IMR-90 (cell line): ENCODE data around the gene CCSER1. TPM values are rescaled to one million over a fixed set of nuclear protein-coding genes. Genes with fewer than 3 reads are reported as not detected.

Source experiments
- ATAC-seq: fragments of 200-7000 bp; cut with Tn5 transposase; 2 replicates; pipeline ENCODE4 v1.9.1; 2020; ENCODE audit warnings: low read depth, mild to moderate bottlenecking, moderate library complexity
- BruUV-seq: library from RNA; stranded (reverse); fragments of 400-500 nt; replicated peaks from 2 replicates; lab custom pipeline; 2021; lab: Mats Ljungman, UMichigan
- CTCF ChIA-PET: fragments of 300-600 bp; formaldehyde crosslinking; extraction: SDS; loops from one replicate; lab custom pipeline; 2021; ENCODE audit warnings: antibody characterized with exemption; lab: Yijun Ruan, JAX
- POLR2A ChIA-PET: fragments of 300-600 bp; sonication (Branson Sonifier 250); formaldehyde crosslinking; loops from one replicate; lab custom pipeline; 2022; ENCODE audit warnings: antibody characterized with exemption; ENCODE audit not compliant: unreplicated experiment; lab: Charles Lee
- DNase-seq: peaks from one replicate; pipeline ENCODE4 v3.0.0; 2013
- H2AFZ ChIP-seq: replicated peaks from 2 replicates; pipeline ENCODE3; 2013; ENCODE audit warnings: low read length, mild to moderate bottlenecking; ENCODE audit not compliant: poor library complexity
- H2AK5ac ChIP-seq: 2 replicates; pipeline ENCODE4 v1.6.1; 2013; ENCODE audit warnings: low read depth, low read length, inconsistent platforms
- H2AK9ac ChIP-seq: replicated peaks from 2 replicates; pipeline ENCODE3; 2013; ENCODE audit warnings: mild to moderate bottlenecking, low read depth, low read length, moderate library complexity; ENCODE audit not compliant: poor library complexity
- H2BK120ac ChIP-seq: 2 replicates; pipeline ENCODE4 v1.6.1; 2013; ENCODE audit warnings: low read depth, low read length, inconsistent platforms
- H2BK15ac ChIP-seq: 3 replicates; pipeline ENCODE4 v1.6.1; 2013; ENCODE audit warnings: low read depth, low read length, inconsistent platforms
- H2BK20ac ChIP-seq: 2 replicates; pipeline ENCODE4 v1.6.1; 2013; ENCODE audit warnings: low read depth, mild to moderate bottlenecking, inconsistent platforms, low read length, moderate library complexity
- H2BK5ac ChIP-seq: 2 replicates; pipeline ENCODE4 v1.6.1; 2013; ENCODE audit warnings: mild to moderate bottlenecking, low read depth, low read length, inconsistent platforms; ENCODE audit not compliant: poor library complexity, severe bottlenecking
- H3K14ac ChIP-seq: replicated peaks from 2 replicates; pipeline ENCODE4 v1.6.1; 2013; ENCODE audit warnings: low read depth, low read length, inconsistent platforms
- H3K18ac ChIP-seq: 2 replicates; pipeline ENCODE4 v1.6.1; 2013; ENCODE audit warnings: low read depth, low read length, control low read depth
- H3K23ac ChIP-seq: 2 replicates; pipeline ENCODE4 v1.6.1; 2013; ENCODE audit warnings: low read depth, low read length, inconsistent platforms
- H3K27ac ChIP-seq: 2 replicates; pipeline ENCODE4 v1.5.1; 2013; ENCODE audit warnings: mild to moderate bottlenecking, control low read depth, low read length; ENCODE audit not compliant: insufficient read depth
- H3K27me3 ChIP-seq: 2 replicates; pipeline ENCODE4 v1.6.1; 2013; ENCODE audit warnings: low read length; ENCODE audit not compliant: control insufficient read depth, insufficient read depth
- H3K36me3 ChIP-seq: 2 replicates; pipeline ENCODE4 v1.6.1; 2013; ENCODE audit warnings: low read length, mixed read lengths; ENCODE audit not compliant: control insufficient read depth, insufficient read depth
- H3K4ac ChIP-seq: 2 replicates; pipeline ENCODE4 v1.6.1; 2013; ENCODE audit warnings: low read depth, low read length, inconsistent platforms
- H3K4me1 ChIP-seq: 2 replicates; pipeline ENCODE4 v1.6.1; 2013; ENCODE audit warnings: low read length, mixed read lengths; ENCODE audit not compliant: control insufficient read depth, insufficient read depth
- H3K4me2 ChIP-seq: 2 replicates; pipeline ENCODE4 v1.6.1; 2013; ENCODE audit warnings: low read depth, mild to moderate bottlenecking, control low read depth, low read length, moderate library complexity
- H3K4me3 ChIP-seq: 2 replicates; pipeline ENCODE4 v1.5.1; 2013; ENCODE audit warnings: low read depth, mild to moderate bottlenecking, control low read depth, low read length, moderate library complexity; ENCODE audit not compliant: insufficient read depth
- H3K56ac ChIP-seq: 2 replicates; pipeline ENCODE4 v1.6.1; 2013; ENCODE audit warnings: low read length, inconsistent platforms; ENCODE audit not compliant: insufficient read depth; ENCODE audit errors: extremely low read depth
- H3K79me1 ChIP-seq, 2 experiments: 2 replicates each; pipeline ENCODE4 v1.6.1; 2013; ENCODE audit warnings: low read length in 2 of 2, inconsistent platforms in 1 of 2, low read depth in 1 of 2
- H3K9ac ChIP-seq: 2 replicates; pipeline ENCODE4 v1.6.1; 2013; ENCODE audit warnings: low read depth, low read length, control low read depth
- H3K9me1 ChIP-seq: 2 replicates; pipeline ENCODE4 v1.6.1; 2013; ENCODE audit warnings: low read length, inconsistent platforms; ENCODE audit not compliant: insufficient read depth
- H3K9me3 ChIP-seq: 2 replicates; pipeline ENCODE4 v1.6.1; 2013; ENCODE audit warnings: low read length; ENCODE audit not compliant: control insufficient read depth, insufficient read depth
- H4K20me1 ChIP-seq: 2 replicates; pipeline ENCODE4 v1.6.1; 2013; ENCODE audit warnings: low read length, inconsistent platforms; ENCODE audit not compliant: insufficient read depth
- H4K5ac ChIP-seq: 2 replicates; pipeline ENCODE4 v1.6.1; 2013; ENCODE audit warnings: mild to moderate bottlenecking, low read depth, low read length, control low read depth
- H4K8ac ChIP-seq, 2 experiments: 2 replicates each; pipeline ENCODE4 v1.6.1; 2013; ENCODE audit warnings: low read depth in 2 of 2, low read length in 2 of 2, control low read depth in 1 of 2, inconsistent platforms in 1 of 2
- H4K91ac ChIP-seq: 2 replicates; pipeline ENCODE4 v1.6.1; 2013; ENCODE audit warnings: low read depth, low read length, inconsistent platforms; ENCODE audit not compliant: insufficient read depth
- BHLHE40 ChIP-seq: fragments of 150-350 bp; IDR thresholded peaks from 2 replicates; pipeline ENCODE4 v1.6.1; 2016; ENCODE audit warnings: mild to moderate bottlenecking, low read depth, low read length
- CEBPB ChIP-seq: IDR thresholded peaks from 2 replicates; pipeline ENCODE4 v1.6.1; 2012; ENCODE audit warnings: low read depth, low read length, improper control_type of control experiment
- CHD1 ChIP-seq: IDR thresholded peaks from 2 replicates; pipeline ENCODE4 v1.6.1; 2012; ENCODE audit warnings: low read depth, low read length, improper control_type of control experiment
- CTCF ChIP-seq: conservative IDR thresholded peaks from 2 replicates; pipeline ENCODE4 v1.5.1; 2012; ENCODE audit warnings: mild to moderate bottlenecking, low read depth, low read length, improper control_type of control experiment
- ELK1 ChIP-seq: fragments of 150-350 bp; IDR thresholded peaks from 2 replicates; pipeline ENCODE4 v1.6.1; 2016; ENCODE audit warnings: low read depth, mild to moderate bottlenecking, low read length, moderate library complexity, borderline replicate concordance
- FOS ChIP-seq: fragments of 150-350 bp; IDR thresholded peaks from 2 replicates; pipeline ENCODE4 v1.6.1; 2016; ENCODE audit warnings: low read depth, low read length
- MAFK ChIP-seq: IDR thresholded peaks from 2 replicates; pipeline ENCODE4 v1.6.1; 2012; ENCODE audit warnings: low read depth, low read length, improper control_type of control experiment
- MAZ ChIP-seq: IDR thresholded peaks from 2 replicates; pipeline ENCODE4 v1.6.1; 2012; ENCODE audit warnings: low read depth, mild to moderate bottlenecking, low read length, improper control_type of control experiment, moderate library complexity, borderline replicate concordance
- MXI1 ChIP-seq: IDR thresholded peaks from 2 replicates; pipeline ENCODE4 v1.6.1; 2012; ENCODE audit warnings: low read depth, mild to moderate bottlenecking, low read length, moderate library complexity, borderline replicate concordance
- NFE2L2 ChIP-seq: fragments of 150-350 bp; IDR thresholded peaks from 2 replicates; pipeline ENCODE4 v1.6.1; 2016; ENCODE audit warnings: low read depth, mild to moderate bottlenecking, low read length
- POLR2A ChIP-seq: IDR thresholded peaks from 2 replicates; pipeline ENCODE4 v1.6.1; 2012; ENCODE audit warnings: mild to moderate bottlenecking, low read depth, low read length
- RAD21 ChIP-seq: IDR thresholded peaks from 2 replicates; pipeline ENCODE4 v1.6.1; 2012; ENCODE audit warnings: low read length, improper control_type of control experiment
- RCOR1 ChIP-seq: IDR thresholded peaks from 2 replicates; pipeline ENCODE4 v1.6.1; 2012; ENCODE audit warnings: mild to moderate bottlenecking, low read length, improper control_type of control experiment; ENCODE audit not compliant: insufficient replicate concordance
- RFX5 ChIP-seq: IDR thresholded peaks from 2 replicates; pipeline ENCODE4 v1.8.0; 2012; ENCODE audit warnings: low read depth, mild to moderate bottlenecking, low read length, moderate library complexity
- SMC3 ChIP-seq: fragments of 150-350 bp; IDR thresholded peaks from 2 replicates; pipeline ENCODE4 v1.6.1; 2016; ENCODE audit warnings: low read depth, mild to moderate bottlenecking, antibody characterized with exemption, low read length, moderate library complexity
- USF2 ChIP-seq: fragments of 150-350 bp; IDR thresholded peaks from 2 replicates; pipeline ENCODE4 v1.6.1; 2017; ENCODE audit warnings: mild to moderate bottlenecking, antibody characterized with exemption, low read length, low read depth
- WGBS, 2 experiments: methylation state at CpG; one replicate each; pipeline versions ENCODE4 v1.1.5 to v1.1.7; 2013; ENCODE audit warnings: missing lambda C conversion rate in 2 of 2; ENCODE audit not compliant: insufficient read length in 1 of 2; ENCODE audit errors: extremely low coverage in 2 of 2; 5-methylcytosine and 5-hydroxymethylcytosine counted together
- dilution Hi-C: fragments of 300-500 bp; cut with HindIII; formaldehyde crosslinking; loops from one replicate; pipeline ENCODE4 v1.14.3; 2018; ENCODE audit warnings: low sequenced_read_pairs; ENCODE audit not compliant: unreplicated experiment
- in situ Hi-C: fragments of 300-500 bp; cut with MboI; formaldehyde crosslinking; loops from 3 replicates; pipeline ENCODE4 v1.14.3; 2019; ENCODE audit warnings: low sequenced_read_pairs, inconsistent platforms, mixed read lengths
- intact Hi-C: fragments of 100-400 bp; cut with micrococcal nuclease; formaldehyde crosslinking; loops from 2 replicates; pipeline ENCODE4 v1.10.0; 2022
- polyA plus RNA-seq, 3 experiments: library from polyadenylated mRNA; depleted of rRNA; stranded (reverse); fragments of >200 nt; gene quantifications; 2 replicates each; pipeline ENCODE4 v1.2.3, GENCODE V29; 2012; ENCODE audit warnings: low replicate concordance in 1 of 3
- total RNA-seq: library from RNA; depleted of rRNA; stranded (reverse); fragments of >200 nt; gene quantifications from 2 replicates; pipeline ENCODE4 v1.2.3, GENCODE V29; 2012

Gene CCSER1
- total and polyA plus RNA-seq, 2 of the 4 experiments (the other 2 are of a cell fraction), result not detected

GRCh38 chr4:90445380-90445779 is 318.2 kb downstream of the CCSER1 start:
- Histone ChIP-seq H2AFZ (no peak overlapping the region), H3K4ac (no peak overlapping the region), H2BK120ac (no peak overlapping the region), H3K27ac (no peak overlapping the region), H3K4me3 (no peak overlapping the region), H4K20me1 (no peaks in the 10 kb centered on the region), H3K14ac (no peak overlapping the region), H4K91ac (no peak overlapping the region), H2BK15ac (no peak overlapping the region), H3K79me1 (no peaks in the 10 kb centered on the region), H3K18ac (no peak overlapping the region), H2AK9ac (no peak overlapping the region), H3K9ac (no peak overlapping the region), H3K9me3 (no peaks in the 10 kb centered on the region), H2AK5ac (no peak overlapping the region), H4K8ac (no peak overlapping the region), H3K4me1 (no peaks in the 10 kb centered on the region), H2BK20ac (no peak overlapping the region), H3K9me1 (no peaks in the 10 kb centered on the region), H3K4me2 (no peak overlapping the region), H2BK5ac (no peak overlapping the region), H3K23ac (no peak overlapping the region), H3K36me3 (no peaks in the 10 kb centered on the region), H3K27me3 (no peaks in the 10 kb centered on the region), H4K5ac (no peak overlapping the region), H3K56ac (no peak overlapping the region)
- no peak for ATAC-seq
- in situ Hi-C loops (no loop called here), dilution Hi-C loops (no loop called here), intact Hi-C loops (no loop called here)
- no peak for DNase-seq
- no CpG with 5 or more reads among the region's 2 CpGs for WGBS, 2 experiments
- no peak for TF ChIP-seq RCOR1
- TF ChIP-seq RFX5, result no peak
- TF ChIP-seq MAFK, result no peak
- TF ChIP-seq FOS, result no peak
- TF ChIP-seq CTCF, result no peak
- TF ChIP-seq SMC3, result no peak
- no peak for TF ChIP-seq POLR2A
- TF ChIP-seq CHD1, result no peak
- no peak for TF ChIP-seq MXI1
- TF ChIP-seq ELK1, result no peak
- no peak for TF ChIP-seq CEBPB
- no peak for TF ChIP-seq BHLHE40
- no peak for TF ChIP-seq USF2
- TF ChIP-seq MAZ, result no peak
- TF ChIP-seq NFE2L2, result no peak
- no peak for TF ChIP-seq RAD21
- ChIA-PET POLR2A (no interaction called here), CTCF (no interaction called here)
- BruUV-seq, result no TSS peak
